LNCAP (cell line): Measurements from ENCODE around the gene BRME1.
A peak's percentile ranks its signal among the peaks of the same experiment; 100 is the strongest.

Experiments
- TF ChIP-seq, protein P1 (sequence below): fragments of 450-650 bp; IDR thresholded peaks from 2 replicates; pipeline ENCODE4 v1.5.1; 2017; ENCODE audit warnings: mild to moderate bottlenecking

The BRME1 gene

DNA sequence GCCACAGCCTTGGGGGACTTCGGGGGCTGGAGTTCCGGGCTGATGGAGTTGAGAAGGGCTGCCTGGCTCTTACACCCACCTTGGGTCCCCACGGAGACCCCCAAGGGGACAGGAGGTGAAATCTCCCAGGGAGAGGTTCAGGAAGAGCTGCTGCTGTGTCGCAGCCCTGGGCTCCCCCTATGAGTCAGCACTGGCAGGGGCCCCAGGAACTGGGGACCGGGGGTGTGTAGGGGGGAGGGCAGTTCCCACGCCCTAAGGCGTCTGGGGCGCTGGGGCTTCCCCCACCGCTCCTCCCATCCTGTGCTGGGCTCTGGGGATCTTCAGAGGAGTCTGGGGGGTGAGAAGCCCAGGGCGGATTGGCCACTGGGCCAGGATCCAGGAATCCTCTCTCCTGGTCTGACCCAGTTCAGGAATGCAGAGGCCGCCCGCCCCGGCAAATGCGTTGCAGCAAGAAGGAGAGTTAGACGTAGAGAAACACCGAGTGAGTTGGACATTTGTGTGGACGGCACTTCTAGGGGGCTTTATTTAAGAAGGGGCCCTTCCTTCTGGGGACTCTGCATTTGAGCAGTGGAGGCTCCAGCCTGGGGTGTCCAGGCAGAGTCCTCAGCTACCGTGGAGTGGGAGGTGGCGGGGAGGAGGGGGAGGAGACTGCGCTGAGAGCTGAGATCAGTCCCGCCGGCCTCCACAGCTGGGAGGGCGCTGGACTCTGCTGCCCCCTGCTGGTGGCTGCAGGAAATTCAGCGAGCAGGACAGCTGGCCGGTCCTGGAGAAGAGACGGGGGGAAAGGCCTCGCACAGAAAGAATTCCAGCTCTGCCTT is 44.0 kb downstream of the BRME1 start:
- TF ChIP-seq, protein P1, sequence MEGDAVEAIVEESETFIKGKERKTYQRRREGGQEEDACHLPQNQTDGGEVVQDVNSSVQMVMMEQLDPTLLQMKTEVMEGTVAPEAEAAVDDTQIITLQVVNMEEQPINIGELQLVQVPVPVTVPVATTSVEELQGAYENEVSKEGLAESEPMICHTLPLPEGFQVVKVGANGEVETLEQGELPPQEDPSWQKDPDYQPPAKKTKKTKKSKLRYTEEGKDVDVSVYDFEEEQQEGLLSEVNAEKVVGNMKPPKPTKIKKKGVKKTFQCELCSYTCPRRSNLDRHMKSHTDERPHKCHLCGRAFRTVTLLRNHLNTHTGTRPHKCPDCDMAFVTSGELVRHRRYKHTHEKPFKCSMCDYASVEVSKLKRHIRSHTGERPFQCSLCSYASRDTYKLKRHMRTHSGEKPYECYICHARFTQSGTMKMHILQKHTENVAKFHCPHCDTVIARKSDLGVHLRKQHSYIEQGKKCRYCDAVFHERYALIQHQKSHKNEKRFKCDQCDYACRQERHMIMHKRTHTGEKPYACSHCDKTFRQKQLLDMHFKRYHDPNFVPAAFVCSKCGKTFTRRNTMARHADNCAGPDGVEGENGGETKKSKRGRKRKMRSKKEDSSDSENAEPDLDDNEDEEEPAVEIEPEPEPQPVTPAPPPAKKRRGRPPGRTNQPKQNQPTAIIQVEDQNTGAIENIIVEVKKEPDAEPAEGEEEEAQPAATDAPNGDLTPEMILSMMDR = peak; percentile 95

DNA sequence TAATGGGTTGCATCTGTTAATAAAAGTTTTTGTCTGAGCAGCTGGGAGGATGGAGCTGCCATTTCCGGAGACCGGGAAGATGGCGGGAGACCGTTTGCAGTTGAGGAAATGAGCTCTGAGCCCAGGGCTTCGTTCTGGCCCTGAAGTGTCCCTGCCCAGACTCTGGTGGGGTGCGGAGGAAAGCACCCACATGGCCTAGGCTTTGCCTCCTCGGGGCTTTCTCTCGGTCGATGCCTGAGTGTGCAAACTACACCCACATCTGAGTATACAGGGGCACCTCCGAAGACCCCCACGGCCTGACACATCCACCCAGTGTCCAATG is 44.6 kb downstream of the BRME1 start:
- TF ChIP-seq, protein P1 = no peak

DNA sequence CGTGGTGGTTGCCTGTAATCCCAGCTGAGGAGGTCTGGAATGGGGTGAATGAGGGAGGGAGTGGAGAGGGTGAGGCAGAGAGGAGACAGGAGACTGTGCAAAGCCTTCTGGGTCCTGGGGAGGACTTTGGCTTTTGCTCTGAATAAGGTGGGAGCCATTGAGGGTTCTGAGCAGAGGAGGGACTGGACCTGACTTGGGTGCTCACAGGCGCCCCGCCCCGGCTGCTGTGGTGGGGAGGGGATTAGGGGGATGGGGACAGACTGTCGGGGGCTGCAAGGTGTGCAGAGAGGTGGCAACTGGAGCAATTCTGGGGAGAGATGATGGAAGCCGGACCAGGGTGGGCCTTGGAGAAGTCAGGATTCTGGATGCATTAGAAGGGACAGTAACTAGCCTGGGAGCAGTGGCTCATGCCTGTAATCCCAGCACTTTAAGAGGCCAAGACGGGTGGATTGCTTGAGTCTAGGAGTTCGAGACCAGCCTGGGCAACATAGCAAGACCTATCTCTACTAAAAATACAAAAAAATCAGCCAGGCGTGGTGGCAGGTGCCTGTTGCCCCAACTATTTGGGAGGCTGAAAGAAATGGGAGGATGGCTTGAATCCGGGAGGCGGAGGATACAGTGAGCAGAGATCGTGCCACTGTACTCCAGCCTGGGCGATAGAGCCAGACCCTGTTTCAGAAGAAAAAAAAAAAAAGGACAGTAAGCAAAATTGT is 45.1 kb downstream of the BRME1 start:
- TF ChIP-seq, protein P1 = no peak

DNA sequence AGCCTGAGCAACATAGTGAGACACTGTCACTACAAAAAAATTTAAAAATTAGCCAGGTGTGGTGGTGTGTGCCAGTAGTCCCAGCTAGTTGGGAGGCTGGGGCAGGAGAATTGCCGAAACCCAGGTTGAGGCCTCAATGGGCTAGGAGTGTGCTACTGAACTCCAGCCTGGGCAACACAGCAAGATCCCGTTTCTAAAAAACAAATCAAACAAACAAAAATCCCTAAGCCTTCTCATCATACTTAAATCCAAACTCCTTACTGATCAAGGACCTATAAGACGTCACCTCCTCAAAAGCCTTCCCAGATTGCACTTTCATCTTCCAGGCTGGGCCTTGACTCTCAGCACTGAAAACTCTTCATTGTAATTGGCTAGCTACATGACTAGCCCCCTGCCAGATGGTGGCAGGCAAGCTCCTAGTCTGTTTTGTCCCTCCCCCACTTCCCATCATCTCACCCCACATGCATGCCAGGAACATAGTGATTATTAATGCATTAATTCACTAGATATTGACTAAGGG is 46.5 kb downstream of the BRME1 start:
- TF ChIP-seq, protein P1 = no peak

- TF ChIP-seq, protein P1 = no peak
These were observed 49.4 kb downstream of the BRME1 start for GRCh38 chr19:13856497-13856896.

DNA sequence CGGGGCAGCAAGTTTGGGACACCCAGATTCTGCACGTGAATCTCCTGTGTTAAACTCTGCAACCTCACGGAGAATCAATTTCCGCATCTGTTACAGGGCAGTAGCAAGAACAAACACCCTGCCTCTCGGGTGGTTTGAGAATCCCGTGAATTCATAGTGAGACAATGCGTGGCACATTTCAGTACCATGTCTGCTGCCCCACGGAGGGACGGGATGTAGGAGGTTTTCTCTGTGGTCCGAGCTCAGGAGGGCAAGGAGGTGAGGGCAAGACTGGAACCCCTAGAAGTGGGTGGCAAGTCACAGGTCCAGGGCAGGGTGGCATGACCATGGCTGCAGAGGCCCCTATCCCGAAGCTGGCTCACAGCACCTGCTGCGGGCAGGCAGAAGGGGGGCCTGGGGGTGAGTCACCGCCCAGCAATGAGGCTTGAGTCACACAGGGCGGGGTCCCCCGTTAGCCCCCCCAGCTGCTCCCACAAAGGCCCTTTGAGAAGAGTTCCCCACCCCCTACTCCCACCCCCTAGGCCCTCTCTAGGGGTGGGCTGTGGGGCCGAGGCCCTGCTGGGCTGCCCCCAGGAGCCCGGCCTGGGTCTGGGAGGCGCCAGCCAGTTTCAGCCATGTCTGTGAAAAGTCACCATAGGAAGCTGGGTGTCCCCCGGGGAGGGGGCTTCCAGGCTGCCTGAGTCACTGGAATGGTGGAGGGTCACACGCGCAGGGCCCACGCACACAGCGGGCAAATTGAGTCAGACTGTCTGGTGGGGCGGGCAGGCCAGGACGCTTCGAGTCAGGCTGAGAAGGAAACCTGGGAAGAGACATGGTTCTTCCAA is 54.8 kb downstream of the BRME1 start:
- TF ChIP-seq, protein P1 = no peak
